AG10803 (cell line): ENCODE data around the gene SHISAL1.

Source experiments
- DNase-seq: peaks from one replicate; pipeline ENCODE4 v3.0.0; 2010; ENCODE audit warnings: low read depth
- H3K4me3 ChIP-seq: 2 replicates; pipeline ENCODE4 v1.5.1; 2011; ENCODE audit warnings: mild to moderate bottlenecking, low read length, control low read depth
- TF ChIP-seq, protein P1 (sequence below): conservative IDR thresholded peaks from 2 replicates; pipeline ENCODE4 v1.5.1; 2011; ENCODE audit warnings: mild to moderate bottlenecking, low read length, control low read depth, inconsistent platforms

The SHISAL1 gene

DNA sequence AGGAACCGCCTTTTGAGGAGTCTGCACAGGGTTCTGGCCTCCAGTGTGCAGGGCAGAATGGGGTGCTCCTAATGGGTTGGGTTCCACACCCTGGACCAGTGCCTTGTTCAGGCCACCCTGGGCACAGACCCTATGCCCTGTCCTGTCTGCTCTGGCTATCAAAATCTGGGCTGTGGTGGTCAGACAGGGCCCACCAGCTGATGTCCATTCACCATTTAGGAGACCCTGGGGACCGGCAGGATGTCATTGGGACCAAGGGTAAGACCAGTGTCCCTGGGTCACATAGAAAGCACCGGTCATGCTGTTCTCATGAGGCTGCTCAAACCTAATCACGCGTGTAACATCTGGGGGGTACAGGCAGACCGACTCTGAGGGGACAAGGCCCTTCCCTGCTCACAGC lies 94.7 kb downstream of the SHISAL1 start:
- no peak for DNase-seq
- no peak overlapping the region for H3K4me3 ChIP-seq
- TF ChIP-seq, protein P1, sequence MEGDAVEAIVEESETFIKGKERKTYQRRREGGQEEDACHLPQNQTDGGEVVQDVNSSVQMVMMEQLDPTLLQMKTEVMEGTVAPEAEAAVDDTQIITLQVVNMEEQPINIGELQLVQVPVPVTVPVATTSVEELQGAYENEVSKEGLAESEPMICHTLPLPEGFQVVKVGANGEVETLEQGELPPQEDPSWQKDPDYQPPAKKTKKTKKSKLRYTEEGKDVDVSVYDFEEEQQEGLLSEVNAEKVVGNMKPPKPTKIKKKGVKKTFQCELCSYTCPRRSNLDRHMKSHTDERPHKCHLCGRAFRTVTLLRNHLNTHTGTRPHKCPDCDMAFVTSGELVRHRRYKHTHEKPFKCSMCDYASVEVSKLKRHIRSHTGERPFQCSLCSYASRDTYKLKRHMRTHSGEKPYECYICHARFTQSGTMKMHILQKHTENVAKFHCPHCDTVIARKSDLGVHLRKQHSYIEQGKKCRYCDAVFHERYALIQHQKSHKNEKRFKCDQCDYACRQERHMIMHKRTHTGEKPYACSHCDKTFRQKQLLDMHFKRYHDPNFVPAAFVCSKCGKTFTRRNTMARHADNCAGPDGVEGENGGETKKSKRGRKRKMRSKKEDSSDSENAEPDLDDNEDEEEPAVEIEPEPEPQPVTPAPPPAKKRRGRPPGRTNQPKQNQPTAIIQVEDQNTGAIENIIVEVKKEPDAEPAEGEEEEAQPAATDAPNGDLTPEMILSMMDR = no peak

DNA sequence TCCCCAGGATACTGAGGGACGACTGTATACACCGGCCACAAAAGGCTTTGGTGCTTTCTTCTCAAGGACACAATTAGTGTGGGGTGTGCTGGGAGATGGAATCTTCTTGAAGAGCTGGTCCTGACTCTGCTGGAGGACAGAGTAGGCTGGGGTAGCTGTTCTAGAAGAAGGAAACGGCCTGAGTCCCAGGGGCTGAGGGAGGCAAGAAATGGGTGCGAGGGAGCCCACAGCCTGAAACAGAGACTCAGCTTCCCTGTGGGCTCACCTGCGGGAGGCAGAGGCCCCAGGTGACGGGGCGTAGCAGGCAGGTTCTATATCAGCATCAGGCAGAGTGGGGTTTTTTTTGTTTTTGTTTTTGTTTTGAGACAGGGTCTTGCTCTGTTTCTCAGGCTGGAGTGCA lies 95.4 kb downstream of the SHISAL1 start:
- H3K4me3 ChIP-seq = no peak overlapping the region
- TF ChIP-seq, protein P1 = no peak
- DNase-seq = no peak

DNA sequence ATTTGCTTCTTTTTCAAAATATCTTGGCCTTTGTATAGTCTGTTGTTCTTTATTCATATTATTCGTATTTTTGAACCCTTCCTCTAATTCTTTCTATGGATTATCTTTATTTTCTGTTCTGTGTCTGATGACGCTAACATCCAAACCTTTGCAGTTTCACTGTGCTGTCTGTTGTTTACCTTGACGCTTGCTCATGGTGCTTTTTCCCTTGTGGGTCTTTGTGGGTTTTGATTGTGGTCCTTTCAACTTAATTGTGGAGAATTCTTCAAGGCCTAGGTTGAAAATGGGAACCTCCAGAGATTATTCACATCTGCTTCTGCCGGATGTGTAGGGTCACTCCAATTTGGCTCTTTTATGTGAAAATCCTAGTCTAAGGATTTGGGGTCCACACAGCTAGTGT lies 97.5 kb downstream of the SHISAL1 start:
- H3K4me3 ChIP-seq = no peak overlapping the region
- no peak for DNase-seq
- TF ChIP-seq, protein P1 = no peak

DNA sequence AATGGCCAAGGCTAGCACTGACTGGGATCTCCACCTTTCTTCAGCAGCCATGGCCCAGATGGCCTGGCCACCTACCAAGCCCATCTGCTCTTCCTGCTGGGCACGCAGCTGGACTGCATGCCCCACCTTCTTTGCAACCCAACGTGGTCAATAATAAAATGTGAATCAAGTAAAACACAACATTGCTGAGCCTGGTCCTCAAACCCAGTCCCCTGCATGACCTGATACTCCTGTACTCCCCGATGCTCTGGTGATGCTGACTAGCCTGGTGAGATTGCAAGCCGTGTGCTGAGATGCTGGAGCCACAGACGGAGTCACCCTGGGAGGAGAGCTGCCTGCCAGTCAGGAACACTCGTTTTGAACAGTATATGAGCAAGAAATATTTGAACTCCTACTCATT lies 98.0 kb downstream of the SHISAL1 start:
- no peak for DNase-seq
- TF ChIP-seq, protein P1 = no peak
- no peak overlapping the region for H3K4me3 ChIP-seq

DNA sequence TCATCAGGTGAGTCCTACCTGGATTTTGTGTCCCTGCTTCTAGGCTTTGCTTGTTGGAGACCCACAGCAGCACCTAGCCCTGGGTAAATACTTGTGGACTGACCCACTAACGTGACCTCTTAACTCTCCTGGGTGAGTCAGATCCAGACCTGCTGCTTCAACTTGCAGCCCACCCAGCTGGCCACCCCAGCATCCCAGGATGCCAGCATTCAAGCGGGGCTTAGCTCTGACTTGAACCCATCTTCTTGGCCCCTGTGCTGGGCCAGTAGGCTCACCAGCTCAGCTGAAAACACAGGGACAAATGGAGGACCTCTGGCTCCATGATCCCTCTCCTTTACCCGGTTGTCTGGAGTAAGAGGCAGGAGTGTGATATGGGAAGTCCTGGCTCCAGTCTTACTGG lies 98.6 kb downstream of the SHISAL1 start:
- no peak overlapping the region for H3K4me3 ChIP-seq
- no peak for DNase-seq
- TF ChIP-seq, protein P1 = no peak

DNA sequence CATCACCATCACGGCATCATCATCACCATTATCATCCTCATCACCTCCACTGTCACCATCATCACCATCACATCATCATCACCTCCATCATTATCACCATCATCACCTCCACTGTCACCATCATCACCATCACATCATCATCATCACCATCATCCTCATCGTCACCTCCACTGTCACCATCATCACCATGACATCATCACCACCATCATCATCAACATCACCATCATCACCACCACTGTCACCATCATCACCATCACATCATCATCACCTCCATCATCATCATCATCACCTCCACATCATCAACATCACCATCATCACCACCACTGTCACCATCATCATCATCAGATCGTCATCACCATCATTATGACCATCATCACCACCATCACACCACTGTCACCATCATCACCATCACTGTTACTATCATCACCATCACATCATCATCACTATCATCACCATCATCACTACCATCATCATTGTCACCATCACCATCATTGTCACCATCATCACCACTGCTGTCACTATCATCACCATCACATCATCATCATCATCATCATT lies 99.2 kb downstream of the SHISAL1 start:
- no peak overlapping the region for H3K4me3 ChIP-seq
- TF ChIP-seq, protein P1 = no peak
- no peak for DNase-seq

DNA sequence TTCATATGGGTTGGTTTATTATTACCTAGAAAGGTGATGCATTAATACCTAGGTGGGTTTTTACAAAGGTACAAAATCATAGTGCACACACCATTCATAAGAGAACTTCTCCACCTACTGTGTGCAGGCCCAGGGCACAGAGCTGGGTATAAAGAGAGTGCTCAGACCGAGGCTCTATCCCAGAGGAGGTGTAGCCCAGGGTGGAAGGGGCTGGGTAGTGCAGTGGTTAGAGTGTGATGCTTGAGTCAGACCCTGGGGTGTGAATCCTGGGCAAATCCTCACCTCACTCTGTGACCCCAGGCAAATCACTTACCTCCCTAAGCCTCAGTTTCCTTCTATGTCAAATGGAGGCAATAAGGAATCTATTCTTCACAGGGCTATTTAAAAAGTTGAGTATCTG lies 99.8 kb downstream of the SHISAL1 start:
- H3K4me3 ChIP-seq = no peak overlapping the region
- DNase-seq = no peak
- TF ChIP-seq, protein P1 = no peak
